GM15510 (cell line): ENCODE data around the gene ANKRD63.

Experiments used
- POLR2A ChIP-seq: IDR thresholded peaks from 3 replicates; pipeline ENCODE4 v1.6.1; 2011; ENCODE audit warnings: borderline replicate concordance; ENCODE audit not compliant: insufficient read length; ENCODE audit errors: extremely low read depth

ANKRD63 gene

DNA sequence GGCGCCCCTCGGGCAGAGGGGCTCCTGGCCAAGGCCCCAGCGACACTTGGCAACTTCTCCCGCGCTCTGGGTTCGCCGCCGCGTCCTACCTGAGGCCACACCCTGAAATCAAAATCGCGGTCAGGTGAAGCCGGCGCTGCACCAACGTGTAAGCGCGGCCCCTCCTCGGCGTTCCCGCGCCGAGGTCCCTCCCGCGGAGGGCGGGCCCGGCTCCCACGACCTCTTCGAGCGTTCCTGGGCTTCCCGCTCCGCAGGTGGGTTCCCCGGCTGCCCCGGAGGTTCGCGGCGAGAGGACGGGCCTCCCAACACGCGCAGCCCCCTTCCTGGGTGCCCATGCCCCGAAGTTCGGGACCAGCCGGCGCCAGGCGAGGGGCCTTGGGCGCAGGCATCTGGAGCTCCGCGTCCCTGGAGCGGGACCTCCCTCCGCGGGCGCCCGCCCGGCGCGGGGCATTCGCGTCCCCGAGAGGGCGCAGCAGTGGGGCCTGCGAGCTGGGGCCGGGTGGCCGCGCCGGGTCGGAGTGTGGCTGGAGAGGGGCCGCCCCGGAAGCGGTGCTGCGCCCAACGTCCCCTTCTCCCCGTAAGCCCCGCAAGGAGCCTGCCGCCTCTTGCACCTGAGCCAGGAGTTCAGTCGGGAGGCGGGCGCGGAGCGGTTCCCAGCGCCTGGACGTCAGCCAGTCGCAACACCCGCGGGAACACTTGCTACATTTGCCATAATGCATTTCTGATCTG, 30.3 kb downstream of the ANKRD63 start:
- no peak for TF ChIP-seq POLR2A

GRCh38 chr15:40252141-40252437, 30.8 kb downstream of the ANKRD63 start:
- TF ChIP-seq POLR2A: no peak

GRCh38 chr15:40251486-40252140, 31.3 kb downstream of the ANKRD63 start:
- no peak for TF ChIP-seq POLR2A

- no peak for TF ChIP-seq POLR2A
Observed at GRCh38 chr15:40250771-40251483, 31.9 kb downstream of the ANKRD63 start.

GRCh38 chr15:40250304-40250656, 32.6 kb downstream of the ANKRD63 start:
- TF ChIP-seq POLR2A: no peak

GRCh38 chr15:40249477-40250303, 33.2 kb downstream of the ANKRD63 start:
- TF ChIP-seq POLR2A: no peak

- TF ChIP-seq POLR2A: no peak
Observed at GRCh38 chr15:40248006-40248783, 34.7 kb downstream of the ANKRD63 start.

GRCh38 chr15:40247406-40247971, 35.4 kb downstream of the ANKRD63 start:
- TF ChIP-seq POLR2A: no peak

GRCh38 chr15:40246496-40247280, 36.2 kb downstream of the ANKRD63 start:
- TF ChIP-seq POLR2A: no peak

GRCh38 chr15:40245666-40246450, 37.0 kb downstream of the ANKRD63 start:
- no peak for TF ChIP-seq POLR2A

- TF ChIP-seq POLR2A: no peak
Observed at GRCh38 chr15:40244961-40245523, 37.8 kb downstream of the ANKRD63 start.

DNA sequence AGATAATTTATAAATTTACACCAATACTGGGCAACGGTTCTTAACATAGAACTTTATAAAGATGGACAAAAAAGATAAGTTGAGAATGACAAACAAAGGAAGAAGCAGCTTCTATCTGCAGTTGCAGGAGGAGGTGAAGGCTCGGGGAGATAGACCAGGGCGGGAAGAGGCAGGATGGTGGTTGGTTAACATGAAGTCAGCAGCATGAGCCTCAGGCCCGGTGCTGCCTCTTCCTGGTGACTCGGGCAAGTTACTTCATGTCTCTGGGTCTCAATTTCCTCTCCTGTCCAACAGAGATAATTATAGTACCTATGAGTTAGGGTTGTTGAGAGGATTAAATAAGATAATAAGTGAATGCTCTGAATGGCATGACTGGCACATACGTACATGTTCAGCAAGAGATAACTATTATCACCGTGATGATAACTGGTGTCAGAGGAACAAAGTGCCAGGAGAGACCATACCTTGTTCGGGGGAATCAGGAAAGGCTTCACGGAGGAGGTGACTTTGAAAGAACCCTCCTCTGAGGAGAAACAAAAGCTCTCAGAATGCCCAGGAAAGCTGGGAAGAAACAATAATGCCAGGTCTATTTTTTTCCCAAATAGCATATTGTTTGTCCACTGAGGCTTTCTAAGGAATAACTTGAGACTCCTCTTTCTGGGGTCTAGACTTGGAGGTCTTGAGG, 39.6 kb downstream of the ANKRD63 start:
- no peak for TF ChIP-seq POLR2A
